ENCODE data around the gene CDK19.

CDK19 gene

GRCh38 chr6:110597761-110598160, 217.5 kb downstream of the CDK19 start:
- no peak overlapping the region for H3K4me3 ChIP-seq (ENCODE audit: low read depth, low read length)
- TF ChIP-seq CTCF (IDR thresholded peaks at IDR 0.05; ENCODE audit: insufficient read depth, low read depth, low read length, missing control alignments), result no peak
- no peak for DNase-seq (ENCODE audit: low read depth)

- no peak overlapping the region for H3K4me3 ChIP-seq (ENCODE audit: low read depth, low read length)
- no peak for DNase-seq (ENCODE audit: low read depth)
- no peak for TF ChIP-seq CTCF (IDR thresholded peaks at IDR 0.05; ENCODE audit: insufficient read depth, low read depth, low read length, missing control alignments)
Observed at GRCh38 chr6:110596354-110596753, 218.9 kb downstream of the CDK19 start.

- TF ChIP-seq CTCF (IDR thresholded peaks at IDR 0.05; ENCODE audit: insufficient read depth, low read depth, low read length, missing control alignments), result no peak
- DNase-seq (ENCODE audit: low read depth), result no peak
- no peak overlapping the region for H3K4me3 ChIP-seq (ENCODE audit: low read depth, low read length)
Observed at GRCh38 chr6:110595112-110595511, 220.2 kb downstream of the CDK19 start.

GRCh38 chr6:110593637-110594036, 221.6 kb downstream of the CDK19 start:
- H3K4me3 ChIP-seq (ENCODE audit: low read depth, low read length), result no peak overlapping the region
- DNase-seq (ENCODE audit: low read depth), result no peak
- no peak for TF ChIP-seq CTCF (IDR thresholded peaks at IDR 0.05; ENCODE audit: insufficient read depth, low read depth, low read length, missing control alignments)

- no peak for DNase-seq (ENCODE audit: low read depth)
- no peak for TF ChIP-seq CTCF (IDR thresholded peaks at IDR 0.05; ENCODE audit: insufficient read depth, low read depth, low read length, missing control alignments)
- H3K4me3 ChIP-seq (ENCODE audit: low read depth, low read length), result no peak overlapping the region
Observed at GRCh38 chr6:110592765-110593164, 222.5 kb downstream of the CDK19 start.

- peak; percentile 65 for DNase-seq (ENCODE audit: low read depth)
- TF ChIP-seq CTCF (IDR thresholded peaks at IDR 0.05; ENCODE audit: insufficient read depth, low read depth, low read length, missing control alignments), result no peak
- H3K4me3 ChIP-seq (ENCODE audit: low read depth, low read length), result no peak overlapping the region
Observed at GRCh38 chr6:110590821-110591351, 224.4 kb downstream of the CDK19 start.

GRCh38 chr6:110589865-110590513, 225.3 kb downstream of the CDK19 start:
- H3K4me3 ChIP-seq (ENCODE audit: low read depth, low read length), result no peak overlapping the region; the same call in 1 of the 2 replicates
- peak; percentile 63 for DNase-seq (ENCODE audit: low read depth)
- TF ChIP-seq CTCF (IDR thresholded peaks at IDR 0.05; ENCODE audit: insufficient read depth, low read depth, low read length, missing control alignments), result no peak

All from GM12865 (cell line).